DMS79 treated with DMSO at 0.1 percent for 48 hours (cell line): ENCODE data around the gene GMDS.
"Not testable (repeated sequence)": the region's sequence is repeated elsewhere in the genome, so short reads cannot be mapped to it uniquely, and the experiment has no call there.

ENCODE experiments used
- DNase-seq: peaks from one replicate; lab custom pipeline; 2025; lab: John Stamatoyannopoulos, UW

Gene GMDS

DNA sequence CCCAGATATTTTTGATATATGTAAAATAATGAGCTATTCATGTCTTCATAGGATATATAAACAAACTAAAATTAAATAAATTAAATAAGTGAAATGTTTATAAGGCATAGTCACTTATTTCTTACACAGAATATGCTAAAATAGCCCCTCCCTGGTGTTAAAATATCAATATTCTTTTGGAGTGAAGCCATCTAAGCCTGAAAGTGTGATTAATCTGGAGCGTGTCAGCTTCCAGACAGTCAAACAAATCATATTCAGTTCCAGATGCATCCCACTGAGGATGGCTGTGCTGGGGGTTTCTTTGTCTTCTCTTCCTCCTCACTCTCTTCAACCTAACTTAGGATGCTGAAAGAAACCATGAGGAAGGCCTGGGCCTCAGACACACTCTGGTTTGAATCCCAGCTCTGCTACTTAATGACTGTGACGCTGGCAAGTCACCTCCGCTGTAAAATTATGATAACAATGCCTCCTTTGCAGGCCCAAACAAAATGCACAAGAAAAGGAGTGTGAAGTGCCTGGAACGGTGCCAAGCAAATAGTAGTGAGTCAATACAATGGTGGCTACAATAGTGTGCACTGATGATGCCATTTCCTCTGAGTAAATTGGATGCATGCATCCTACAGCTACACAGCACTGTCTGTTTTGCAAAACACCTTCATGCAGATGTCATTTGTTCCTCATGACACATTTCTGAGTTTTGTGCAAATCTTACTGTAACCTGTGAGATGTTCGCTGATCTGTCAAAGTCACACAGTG lies 474.3 kb downstream of the GMDS start:
- DNase-seq, result peak; percentile 7

DNA sequence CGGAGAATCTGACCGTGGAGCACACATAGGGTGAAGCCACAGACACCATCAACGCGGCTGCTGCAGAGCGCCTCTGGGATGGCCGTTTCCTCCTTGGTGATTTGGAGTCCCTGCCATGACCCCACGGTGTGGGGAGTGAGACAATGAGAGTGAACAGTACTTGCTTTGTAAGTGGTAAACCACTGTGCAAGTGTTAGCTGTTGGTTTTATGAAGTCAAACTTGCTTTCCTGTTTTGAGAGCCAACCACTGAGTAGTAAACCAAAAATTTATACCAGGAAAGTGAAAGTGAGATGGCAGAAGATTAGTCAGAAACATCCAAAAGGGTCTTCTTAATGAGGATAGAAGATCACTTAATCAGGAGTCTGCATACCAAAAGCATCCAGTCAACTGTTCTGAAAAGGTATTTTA lies 475.0 kb downstream of the GMDS start:
- no peak for DNase-seq

DNA sequence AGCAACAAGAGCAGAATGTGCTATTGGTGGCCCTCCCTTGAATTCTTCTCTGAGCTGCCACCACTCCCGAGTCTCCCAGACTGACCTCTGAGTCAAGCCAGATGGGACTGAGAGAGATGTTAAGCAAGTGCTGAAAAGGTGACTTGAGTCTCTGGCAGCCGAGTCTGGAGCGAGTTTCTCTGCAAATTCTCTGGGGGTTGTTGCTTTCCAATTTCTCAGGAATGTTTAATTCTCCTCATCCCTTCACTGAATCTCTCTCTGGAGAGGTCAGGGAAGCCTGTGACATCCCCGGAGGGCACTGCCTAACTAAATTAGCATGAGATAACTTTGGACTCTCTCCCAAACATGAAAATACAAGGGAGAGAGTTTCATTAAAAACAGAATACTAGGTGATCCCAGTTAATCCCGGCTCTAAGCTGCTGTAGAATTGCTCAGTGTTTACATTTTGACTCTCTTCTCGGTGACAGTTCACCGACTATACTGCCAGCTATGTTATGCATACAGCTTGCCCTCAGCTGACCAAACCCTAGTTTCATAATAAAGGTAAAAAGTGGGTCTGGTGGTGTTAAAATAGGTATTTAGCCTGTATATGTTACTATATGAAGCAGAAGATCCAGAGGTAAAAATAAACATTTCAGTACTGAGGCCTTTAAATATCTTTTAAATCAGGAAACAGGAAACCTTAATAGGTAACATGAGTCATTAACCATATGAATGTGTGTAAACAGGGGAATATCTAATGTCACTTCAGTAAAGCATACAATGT lies 477.7 kb downstream of the GMDS start:
- DNase-seq, result no peak

DNA sequence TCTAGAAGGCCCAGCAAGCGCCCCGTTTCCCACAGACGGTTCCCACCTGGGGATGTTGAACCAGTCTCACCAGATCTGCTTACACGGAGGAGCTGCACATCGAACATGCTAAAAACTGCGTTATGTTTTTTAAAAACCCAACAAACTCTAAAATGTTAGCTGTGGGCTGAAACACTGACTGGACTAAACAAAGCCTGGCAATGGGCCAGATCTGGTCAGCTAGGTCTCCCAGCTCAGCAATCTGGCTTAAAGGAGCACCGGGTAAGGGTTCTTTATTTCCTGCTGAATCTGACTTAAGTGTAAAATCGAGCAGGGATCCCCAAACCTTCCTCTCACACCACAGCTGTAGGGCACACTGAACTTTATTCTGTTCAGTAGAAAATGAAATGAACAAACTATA lies 478.8 kb downstream of the GMDS start:
- no peak for DNase-seq

DNA sequence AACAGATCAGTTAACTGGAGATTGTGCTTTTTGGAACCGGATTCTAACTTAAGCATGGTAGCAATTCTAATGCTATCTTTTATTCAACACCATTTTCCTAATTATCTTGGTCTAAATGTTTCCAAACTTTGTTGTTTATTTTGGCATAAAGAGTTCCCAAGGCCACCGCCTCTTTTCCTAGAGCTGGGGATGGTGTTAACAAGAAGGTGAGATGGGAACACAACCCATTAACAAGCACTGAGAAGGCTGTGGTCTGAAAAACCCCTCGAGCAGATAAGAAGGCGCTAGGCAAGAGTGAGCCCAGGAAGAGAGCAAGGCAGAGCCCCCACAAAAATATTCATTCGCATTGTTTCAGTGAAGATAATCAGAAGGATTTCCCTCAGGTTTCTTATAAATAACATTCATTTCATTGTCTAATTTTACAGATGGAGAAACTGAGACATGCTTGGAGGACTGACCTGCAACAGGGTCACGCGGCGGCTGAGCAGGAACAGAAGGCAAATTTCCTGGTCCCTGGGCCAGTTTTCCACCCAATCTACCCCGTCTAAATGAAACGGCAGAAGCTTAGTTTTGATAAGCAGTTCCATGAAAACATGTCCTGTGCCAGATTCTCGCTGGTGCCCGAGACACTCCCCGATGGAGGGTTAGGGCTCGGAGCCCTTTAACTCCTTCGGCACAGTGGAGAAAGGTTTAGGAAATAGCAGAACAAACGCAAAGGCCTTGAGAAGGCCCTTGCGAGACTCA lies 480.1 kb downstream of the GMDS start:
- no peak for DNase-seq

DNA sequence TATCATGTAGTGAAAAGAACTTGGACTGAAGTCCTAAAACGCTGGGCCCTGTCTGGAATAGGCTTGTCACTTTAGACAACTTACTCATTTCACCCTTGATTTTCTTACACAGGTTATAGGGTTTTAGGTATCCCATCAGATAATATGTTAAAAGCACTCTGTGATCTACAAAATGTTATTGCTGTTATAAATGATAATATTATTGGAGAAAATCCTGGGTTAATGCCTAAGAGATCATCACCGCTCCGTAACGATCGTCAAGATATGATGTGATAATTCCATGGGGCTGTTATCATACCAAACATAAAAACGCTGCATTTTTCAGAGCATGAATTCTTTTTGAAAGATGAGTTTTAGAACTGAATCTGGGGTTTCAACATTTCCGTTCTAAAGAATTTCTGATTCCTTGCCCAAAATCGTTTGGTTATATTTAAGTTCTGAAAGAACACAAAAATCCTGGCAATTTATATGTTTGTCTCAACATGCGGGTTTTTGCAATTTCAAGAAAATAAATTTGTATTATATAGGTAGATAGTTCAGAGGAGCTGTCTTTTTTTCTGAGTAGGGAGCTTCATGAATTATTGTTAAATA lies 480.9 kb downstream of the GMDS start:
- DNase-seq, result no peak

DNA sequence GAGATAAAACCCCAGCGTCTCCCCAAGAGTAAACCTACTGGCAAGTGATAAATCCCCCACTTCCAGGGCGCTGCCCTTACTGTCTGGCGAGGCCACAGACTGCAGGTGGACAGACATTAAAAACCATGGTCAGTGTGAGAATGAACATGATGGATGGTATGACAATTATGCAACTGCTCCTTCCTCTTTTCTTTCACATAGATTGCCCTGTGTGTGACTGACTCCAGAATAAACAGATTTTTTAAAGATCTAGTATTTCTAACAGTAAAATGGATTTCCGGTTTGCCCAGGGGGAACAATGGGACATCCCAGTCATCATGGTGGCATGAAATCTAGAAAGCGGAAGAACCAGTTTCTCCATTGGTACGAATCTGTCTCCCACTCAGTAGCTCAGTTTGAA lies 482.0 kb downstream of the GMDS start:
- DNase-seq, result no peak

DNA sequence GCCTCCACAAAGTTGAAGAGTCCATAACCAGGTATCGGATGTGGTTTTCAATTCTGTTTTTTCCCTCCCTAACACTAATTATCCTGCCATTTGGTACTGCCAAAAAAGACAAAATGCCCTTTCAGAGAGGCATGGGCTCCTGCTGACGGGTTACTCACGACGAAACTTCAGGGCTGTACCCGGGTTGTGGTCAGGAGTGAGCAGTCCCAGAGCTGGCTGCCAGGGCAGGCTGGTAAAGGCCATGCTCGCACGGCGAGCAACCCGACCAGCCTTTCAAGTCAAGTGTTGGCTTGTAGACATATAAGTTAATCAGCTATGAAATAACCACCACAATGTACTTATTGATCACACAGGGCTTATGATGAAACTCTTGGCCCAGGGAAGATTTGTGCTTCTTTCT lies 483.2 kb downstream of the GMDS start:
- DNase-seq, result peak; percentile 75

DNA sequence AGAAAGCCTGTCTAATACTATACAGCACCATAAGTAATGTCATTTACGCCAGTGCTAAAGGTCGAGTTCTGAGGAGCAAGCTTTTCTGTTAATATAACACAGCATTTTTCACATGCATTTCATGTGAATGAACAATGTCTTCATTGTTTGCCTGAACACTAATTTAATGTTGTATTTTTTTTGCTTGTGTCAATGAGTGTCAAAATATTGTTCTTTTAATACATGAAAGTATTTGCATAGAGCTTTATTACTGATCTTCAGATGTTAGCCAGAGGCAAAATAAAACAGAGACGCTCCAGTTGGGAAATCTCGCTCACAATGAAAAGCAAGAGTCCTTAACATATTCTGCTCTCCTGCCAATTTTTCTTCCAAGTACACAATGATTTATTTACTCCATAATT lies 483.9 kb downstream of the GMDS start:
- peak; percentile 74 for DNase-seq

DNA sequence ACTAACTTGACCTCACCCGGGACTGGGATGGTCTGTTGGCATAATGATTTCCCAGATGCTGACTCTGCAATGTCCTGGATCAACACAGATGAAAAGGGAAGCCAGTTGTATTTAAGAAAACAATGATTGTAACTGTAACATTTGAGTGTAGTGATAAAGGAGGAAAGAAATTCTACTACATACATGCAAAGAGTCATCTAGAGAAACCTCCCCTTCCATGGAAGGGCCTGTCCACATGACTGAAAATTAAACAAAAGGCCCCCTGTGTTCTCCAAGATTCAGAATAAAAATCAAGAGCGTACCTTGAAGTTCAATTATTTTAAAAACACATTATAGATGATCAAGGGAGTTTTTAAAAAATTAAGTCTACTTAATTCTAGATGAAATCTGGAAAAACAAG lies 484.5 kb downstream of the GMDS start:
- no peak for DNase-seq

DNA sequence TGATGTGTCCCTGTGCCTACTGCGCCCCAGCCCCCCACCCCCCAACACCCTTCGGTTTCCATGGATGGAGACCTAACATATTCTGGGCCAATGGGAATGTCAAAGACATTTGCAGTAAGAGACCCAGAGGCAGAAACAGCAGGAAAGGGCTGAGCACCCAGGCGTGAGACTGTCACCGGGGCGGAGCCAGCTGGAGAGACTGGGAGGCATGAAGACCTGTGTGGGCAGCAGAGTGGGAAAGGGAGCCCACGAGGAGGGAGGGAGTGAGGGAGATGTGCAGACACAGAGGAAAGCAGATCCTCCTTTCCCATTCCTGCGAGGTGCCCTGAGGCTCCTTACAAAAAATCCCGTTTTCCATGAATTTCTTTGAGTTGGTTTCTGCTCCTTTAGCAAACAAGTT lies 485.5 kb downstream of the GMDS start:
- DNase-seq, result no peak

DNA sequence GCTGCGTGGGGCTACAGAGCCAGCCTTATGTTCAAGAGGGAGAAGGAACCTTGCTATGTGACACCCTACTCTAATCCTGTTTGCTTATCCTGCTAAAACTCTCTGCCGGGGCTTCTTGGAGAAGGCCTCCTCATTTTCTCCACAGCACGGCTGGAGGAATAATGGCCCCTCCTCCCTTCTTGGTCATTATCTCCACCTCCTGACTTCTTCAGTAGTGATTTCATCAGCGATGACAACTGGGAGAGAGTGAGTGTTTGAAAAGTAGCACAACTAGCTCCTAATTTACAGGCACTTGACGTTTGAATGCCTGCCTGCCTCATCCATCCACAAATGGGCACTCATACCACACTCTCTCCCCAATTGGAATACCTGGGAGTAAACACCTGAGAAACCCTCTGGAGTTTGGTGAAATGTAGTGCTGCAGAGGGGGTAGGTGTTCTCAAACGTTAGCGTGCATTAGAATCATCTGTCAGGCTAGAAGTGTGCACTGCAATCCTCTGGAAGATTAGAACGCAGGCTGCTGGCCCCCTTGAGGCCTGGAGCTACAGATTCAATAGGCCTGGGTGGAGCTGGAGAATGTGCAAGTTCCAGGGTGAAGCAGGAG lies 487.2 kb downstream of the GMDS start:
- no peak for DNase-seq

DNA sequence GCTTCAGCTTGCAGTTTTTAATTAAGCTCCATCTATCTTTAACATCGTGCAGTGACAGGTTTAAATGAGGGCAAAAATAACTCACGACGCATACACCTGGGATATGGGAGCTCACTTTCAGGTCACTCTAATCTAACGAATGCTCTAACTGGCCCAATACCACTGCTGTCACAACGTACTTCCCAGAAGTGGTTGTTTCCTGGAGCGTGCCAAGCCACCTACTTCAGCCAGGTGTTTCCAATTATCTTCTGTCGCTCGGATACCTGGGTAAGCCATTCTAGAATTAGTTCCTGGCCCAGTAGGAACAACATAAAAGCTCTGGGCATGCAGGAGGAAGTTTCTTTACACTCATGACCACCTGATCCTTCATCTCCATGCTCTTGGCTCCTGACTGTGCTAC lies 488.3 kb downstream of the GMDS start:
- DNase-seq, result peak; percentile 70

DNA sequence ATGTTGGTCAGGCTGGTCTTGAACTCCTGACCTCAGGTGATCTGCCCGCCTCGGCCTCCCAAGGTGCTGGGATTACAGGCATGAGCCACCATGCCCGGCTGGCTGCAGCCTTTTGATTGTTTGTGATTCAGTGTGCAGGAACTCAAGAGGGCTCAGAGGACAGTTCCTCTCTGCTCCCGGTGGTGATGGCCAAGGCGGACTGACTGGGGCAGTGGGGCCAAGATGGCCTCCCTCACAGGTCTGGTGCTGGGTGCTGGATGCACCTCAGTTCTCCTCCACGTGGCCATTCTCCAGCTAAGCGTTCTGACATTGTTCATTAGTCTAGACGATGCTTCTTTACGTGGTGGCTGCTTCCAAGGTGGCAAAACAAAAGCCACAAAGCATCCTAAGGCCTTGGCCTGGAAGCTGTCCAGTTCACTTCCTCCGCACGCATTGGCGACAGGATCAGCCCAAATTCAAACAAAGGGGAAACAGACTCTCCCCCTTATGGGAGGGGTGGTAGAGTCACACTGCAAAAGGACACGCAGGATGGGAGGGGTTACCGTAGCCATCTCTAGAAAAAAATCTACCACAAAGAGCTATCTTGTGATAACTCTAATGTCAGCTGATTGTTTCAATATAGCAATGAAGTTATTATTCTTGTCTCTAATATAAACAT lies 488.8 kb downstream of the GMDS start:
- peak; percentile 37 for DNase-seq

DNA sequence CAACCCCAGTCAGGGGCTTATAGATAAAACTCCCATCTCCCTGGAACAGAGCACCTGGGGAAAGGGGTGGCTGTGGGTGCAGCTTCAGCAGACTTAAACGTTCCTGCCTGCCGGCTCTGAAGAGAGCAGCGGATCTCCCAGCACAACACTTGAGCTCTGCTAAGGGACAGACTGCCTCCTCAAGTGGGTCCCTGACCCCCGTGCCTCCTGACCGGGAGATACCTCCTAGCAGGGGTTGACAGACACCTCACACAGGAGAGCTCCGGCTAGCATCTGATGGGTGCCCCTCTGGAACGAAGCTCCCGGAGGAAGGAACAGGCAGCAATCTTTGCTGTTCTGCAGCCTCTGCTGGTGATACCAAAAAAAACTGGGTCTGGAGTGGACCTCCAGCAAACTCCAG lies 494.3 kb downstream of the GMDS start:
- DNase-seq, result not testable (repeated sequence)

DNA sequence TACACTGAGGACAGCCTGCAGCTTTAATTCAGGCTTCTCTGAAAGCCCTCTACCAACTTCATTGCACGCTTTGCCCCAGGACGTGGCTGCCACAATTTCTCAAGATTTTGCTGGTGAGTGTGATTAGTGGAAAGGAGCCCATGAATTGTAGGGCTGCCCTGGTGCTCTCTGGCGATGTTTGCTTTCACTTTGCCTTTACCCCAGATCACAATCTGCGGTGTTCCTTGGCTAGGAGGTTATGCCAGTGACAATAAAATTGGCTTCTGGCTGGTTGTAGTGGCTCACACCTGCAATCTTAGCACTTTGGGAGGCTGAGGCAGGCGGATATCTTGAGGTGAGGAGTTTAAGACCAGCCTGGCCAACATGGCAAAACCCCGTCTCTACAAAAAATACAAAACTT lies 496.4 kb downstream of the GMDS start:
- DNase-seq, result no peak

DNA sequence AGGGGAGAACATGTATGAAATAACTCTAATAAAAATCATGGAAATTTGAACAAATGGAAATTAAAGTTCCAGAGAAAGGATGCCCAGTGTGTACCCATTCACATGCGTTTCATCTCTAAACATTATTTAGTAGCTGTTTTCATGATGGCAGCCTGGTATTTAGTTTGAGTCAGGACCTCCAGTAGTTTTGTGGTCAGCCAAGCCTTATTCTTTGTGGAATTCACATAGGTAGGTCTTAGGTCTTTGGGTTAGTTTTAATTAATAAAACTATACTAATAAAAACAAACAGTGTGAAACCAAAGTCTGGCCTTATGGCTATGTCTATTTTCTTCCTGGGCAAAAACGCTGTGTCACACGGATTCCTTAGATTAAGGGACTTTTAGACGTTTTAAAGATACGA lies 497.9 kb downstream of the GMDS start:
- DNase-seq, result no peak

DNA sequence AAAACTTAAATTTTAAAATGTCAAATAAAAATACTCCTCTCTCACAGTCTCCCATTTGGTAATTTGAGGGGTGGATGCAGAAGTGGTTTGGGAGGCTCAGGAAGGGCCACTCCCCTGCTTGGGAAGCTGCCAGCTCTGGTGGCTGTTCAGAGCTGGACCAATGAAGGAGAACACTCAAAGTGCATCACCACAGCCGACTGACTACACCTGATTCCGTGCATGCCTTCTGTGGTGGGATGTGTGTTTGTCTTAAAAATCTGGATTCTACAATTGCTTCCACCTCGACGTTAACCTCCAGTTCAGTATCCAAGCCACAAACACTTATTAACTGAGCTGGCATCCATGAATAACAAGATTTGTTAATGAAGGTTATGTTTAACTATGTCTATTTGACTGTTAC lies 498.4 kb downstream of the GMDS start:
- DNase-seq, result no peak

DNA sequence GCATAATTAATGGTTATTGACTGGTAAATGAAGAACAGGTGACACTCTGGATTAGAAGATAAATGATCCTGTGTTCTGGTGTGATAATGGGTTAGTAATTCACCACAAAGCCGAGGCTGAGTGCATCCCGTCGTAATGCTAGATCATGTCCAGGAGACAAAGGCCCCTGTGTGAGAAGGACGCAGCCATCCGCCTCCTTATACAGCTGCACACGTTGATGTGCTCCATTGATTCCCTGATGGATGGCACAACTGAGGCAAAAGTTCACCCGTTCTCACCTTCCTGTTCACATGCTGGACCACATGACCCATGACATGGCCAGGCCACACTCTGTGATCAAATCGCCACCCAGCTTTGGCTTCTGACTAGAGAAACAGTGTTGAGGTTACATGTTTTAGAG lies 499.6 kb downstream of the GMDS start:
- DNase-seq, result no peak

DNA sequence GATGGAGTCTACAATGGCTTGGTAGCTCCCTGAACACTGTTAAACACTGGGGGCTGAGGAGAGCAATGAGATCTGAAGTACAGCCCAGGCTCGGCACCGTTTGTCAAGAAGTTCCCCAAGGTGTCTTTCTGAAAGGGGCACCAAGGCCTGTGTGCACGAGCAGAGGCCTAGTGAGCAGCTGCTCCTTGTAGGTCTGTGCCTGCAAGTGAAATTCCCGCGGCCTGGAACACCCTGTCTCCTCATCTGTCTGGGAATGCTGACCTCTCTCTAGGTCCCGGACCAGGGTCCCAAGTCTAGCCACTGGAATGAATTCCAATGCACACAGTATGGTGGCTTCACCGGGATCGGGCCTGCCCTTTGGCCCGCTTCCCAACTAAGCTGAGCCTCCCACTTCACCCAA lies 500.9 kb downstream of the GMDS start:
- no peak for DNase-seq

DNA sequence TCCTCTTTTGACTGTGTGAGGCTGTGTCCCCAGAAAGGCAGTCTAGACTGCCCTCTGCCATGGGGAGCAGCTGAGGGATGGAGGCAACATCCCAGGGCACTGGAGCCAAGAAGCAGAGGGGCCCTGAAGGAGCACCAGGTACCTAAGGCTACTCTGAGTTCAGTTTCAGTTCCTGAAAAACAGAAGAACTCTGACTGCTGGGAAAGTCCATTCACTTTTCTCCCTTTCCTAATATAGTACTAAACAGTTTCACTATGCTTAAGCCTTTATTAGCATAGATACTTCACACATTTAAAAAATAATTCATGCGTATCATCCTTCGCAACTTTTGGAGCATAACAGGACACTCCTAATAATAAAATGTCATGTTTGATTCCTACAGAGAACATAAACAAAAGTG lies 505.7 kb downstream of the GMDS start:
- no peak for DNase-seq

DNA sequence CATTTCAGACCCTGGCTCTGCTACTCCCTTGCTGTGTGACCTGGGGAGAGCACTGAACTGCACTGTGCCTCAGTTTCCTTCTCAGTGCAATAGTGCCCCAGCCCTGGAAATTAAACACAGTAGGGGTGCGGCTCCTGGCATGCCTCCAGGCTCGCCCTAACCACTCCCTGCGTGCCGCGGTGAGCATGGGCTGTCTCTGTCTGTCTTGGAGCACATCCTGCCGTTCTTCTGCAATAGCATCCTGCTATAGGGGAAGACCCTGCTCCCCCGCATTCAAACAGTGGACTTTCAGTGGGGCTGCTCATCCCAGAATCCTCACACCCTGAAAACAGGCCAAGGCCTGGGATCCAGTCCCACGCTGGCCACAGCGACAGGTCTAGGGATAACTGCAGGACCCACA lies 506.2 kb downstream of the GMDS start:
- no peak for DNase-seq
